Stimulated activated CD4-positive, alpha-beta T cell treated with anti-CD3 and anti-CD28 coated beads, TNF-alpha, amount 100 ng/mL, for 24 hours (primary cell): ENCODE data around the gene RAB40C.

Experiments used
- DNase-seq, 3 experiments: peaks; one replicate each; pipeline ENCODE4 v3.0.0-alpha.2; 2020; ENCODE audit warnings: low read depth in 3 of 3

The RAB40C gene

GRCh38 chr16:631808-632358, 42.0 kb downstream of the RAB40C start:
- no peak for DNase-seq

- DNase-seq = no peak
Measured at GRCh38 chr16:632486-633335, 42.8 kb downstream of the RAB40C start.

- DNase-seq = no peak
Measured at GRCh38 chr16:633336-634050, 43.6 kb downstream of the RAB40C start.

GRCh38 chr16:634051-634670, 44.3 kb downstream of the RAB40C start:
- no peak for DNase-seq

GRCh38 chr16:634996-635395, 45.1 kb downstream of the RAB40C start:
- DNase-seq = no peak

- no peak for DNase-seq
Measured at GRCh38 chr16:635573-636205, 45.8 kb downstream of the RAB40C start.

- DNase-seq = peak; percentile 83 to 91 (median 89)
Measured at GRCh38 chr16:636206-637080, 46.6 kb downstream of the RAB40C start, which contains the start of gene METTL26. Gene METTL26, minus strand, starts transcription at chr16:636305. Its CDS starts 15 bp downstream, at chr16:636290.

- peak; percentile 79 to 89 (median 80) for DNase-seq
Measured at GRCh38 chr16:637081-638018, 47.5 kb downstream of the RAB40C start.

GRCh38 chr16:638034-638543, 48.2 kb downstream of the RAB40C start:
- no peak for DNase-seq

GRCh38 chr16:638836-639235, 49.0 kb downstream of the RAB40C start:
- DNase-seq = no peak

GRCh38 chr16:640614-641013, 50.7 kb downstream of the RAB40C start:
- no peak for DNase-seq

- DNase-seq = peak; percentile 37 to 82 (median 58)
Measured at GRCh38 chr16:641326-642188, 51.7 kb downstream of the RAB40C start, which contains the start of gene MCRIP2. Gene MCRIP2, plus strand, starts transcription at chr16:641828. Its CDS starts 164 bp downstream, at chr16:641992.

GRCh38 chr16:642189-643049, 52.6 kb downstream of the RAB40C start:
- DNase-seq = peak in 1 of 3 experiments; percentile 53

- no peak for DNase-seq
Measured at GRCh38 chr16:643050-643368, 53.1 kb downstream of the RAB40C start.

GRCh38 chr16:644556-644955, 54.7 kb downstream of the RAB40C start:
- no peak for DNase-seq

GRCh38 chr16:645852-646678, 56.2 kb downstream of the RAB40C start:
- DNase-seq = no peak
